B cell (primary cell): ENCODE measurements around the gene RASA3. TPM values are rescaled to one million over a fixed set of nuclear protein-coding genes. Genes with fewer than 3 reads are reported as not detected.

Experiments
- ATAC-seq: fragments of 200-7000 bp; cut with Tn5 transposase; one replicate; pipeline ENCODE4 v1.10.0; 2021; ENCODE audit warnings: low read depth, mild to moderate bottlenecking, moderate number of reproducible peaks, moderate library complexity
- CTCF ChIA-PET: fragments of 350-600 bp; sonication (Branson Sonifier 250); formaldehyde crosslinking; loops from one replicate; lab custom pipeline; 2021; ENCODE audit warnings: antibody characterized with exemption, inconsistent platforms; lab: Charles Lee
- POLR2A ChIA-PET: fragments of 350-600 bp; sonication (Branson Sonifier 250); formaldehyde crosslinking; loops from one replicate; lab custom pipeline; 2021; ENCODE audit warnings: antibody characterized with exemption; lab: Charles Lee
- DNase-seq: peaks from one replicate; pipeline ENCODE4 v3.0.0; 2013
- H2AFZ ChIP-seq: 2 replicates; pipeline ENCODE4 v1.6.1; 2012; ENCODE audit warnings: mild to moderate bottlenecking, low read depth, low read length; ENCODE audit not compliant: insufficient read depth, poor library complexity, severe bottlenecking
- H3K27ac ChIP-seq, 2 donors: 1 replicate in 1 of 2; 2 replicates in 1 of 2; pipeline ENCODE4 v1.5.1; 2012 to 2013; ENCODE audit warnings: low read length in 2 of 2, mild to moderate bottlenecking in 2 of 2, moderate library complexity in 1 of 2
- H3K27me3 ChIP-seq, 4 experiments: fragments of 200-600 bp in 1 of 4; sonication (generic) in 1 of 4; replicated peaks in 1 of 4; 1 replicate in 2 of 4; 2 replicates in 2 of 4; pipeline versions ENCODE4 v1.6.1 to v1.7.0; 2013 to 2016; ENCODE audit warnings: low read length in 3 of 4, mild to moderate bottlenecking in 2 of 4, mixed read lengths in 1 of 4, moderate library complexity in 1 of 4; ENCODE audit not compliant: insufficient read depth in 4 of 4, control insufficient read depth in 3 of 4; ENCODE audit errors: control extremely low read depth in 1 of 4
- H3K36me3 ChIP-seq, 2 experiments: replicated peaks in 1 of 2; 1 replicate in 1 of 2; 2 replicates in 1 of 2; pipeline versions ENCODE4 v1.6.1 to v1.7.1; 2013; ENCODE audit warnings: low read length in 1 of 2; ENCODE audit not compliant: insufficient read depth in 2 of 2, control insufficient read depth in 1 of 2; ENCODE audit errors: control extremely low read depth in 1 of 2, extremely low read depth in 1 of 2
- H3K4me1 ChIP-seq, 2 donors: fragments of 200-600 bp in 1 of 2; sonication (generic) in 1 of 2; 1 replicate in 1 of 2; 2 replicates in 1 of 2; pipeline versions ENCODE4 v1.5.1 to v1.6.1; 2013 to 2017; ENCODE audit warnings: low read length in 2 of 2; ENCODE audit not compliant: control insufficient read depth in 2 of 2, insufficient read depth in 2 of 2
- H3K4me2 ChIP-seq: replicated peaks from 2 replicates; pipeline ENCODE3; 2012; ENCODE audit warnings: mild to moderate bottlenecking, low read depth, low read length; ENCODE audit not compliant: poor library complexity, severe bottlenecking
- H3K4me3 ChIP-seq, 5 experiments: fragments of 200-600 bp in 1 of 5; sonication (generic) in 1 of 5; 1 replicate in 3 of 5; 2 replicates in 2 of 5; pipeline versions ENCODE4 v1.5.1 to v1.7.0; 2011 to 2016; ENCODE audit warnings: low read length in 4 of 5, mild to moderate bottlenecking in 4 of 5, low read depth in 2 of 5, control low read depth in 1 of 5, moderate library complexity in 1 of 5; ENCODE audit not compliant: insufficient read depth in 1 of 5; ENCODE audit errors: control extremely low read depth in 1 of 5, extremely low read depth in 1 of 5
- H3K79me2 ChIP-seq: fragments of 200-600 bp; sonication (generic); one replicate; pipeline ENCODE4 v1.6.0; 2016; ENCODE audit warnings: low read length; ENCODE audit not compliant: control insufficient read depth, insufficient read depth
- H3K9ac ChIP-seq: fragments of 200-600 bp; sonication (generic); 2 replicates; pipeline ENCODE4 v1.6.1; 2017; ENCODE audit warnings: mild to moderate bottlenecking, low read length, moderate library complexity
- H3K9me3 ChIP-seq, 3 donors: one replicate each; pipeline versions ENCODE4 v1.6.1 to v1.7.1; 2013; ENCODE audit warnings: low read length in 2 of 3; ENCODE audit not compliant: control insufficient read depth in 2 of 3, insufficient read depth in 1 of 3; ENCODE audit errors: control extremely low read depth in 1 of 3
- H4K20me1 ChIP-seq: 2 replicates; pipeline ENCODE4 v1.6.0; 2012; ENCODE audit warnings: mild to moderate bottlenecking, low read length; ENCODE audit not compliant: insufficient read depth, control insufficient read depth, poor library complexity, severe bottlenecking
- H3K27ac Mint-ChIP-seq: one replicate; pipeline ENCODE4 v1.8.0; 2021; ENCODE audit warnings: mixed read lengths
- H3K27me3 Mint-ChIP-seq: one replicate; pipeline ENCODE4 v1.8.0; 2021; ENCODE audit warnings: mixed read lengths
- H3K4me1 Mint-ChIP-seq: one replicate; pipeline ENCODE4 v1.8.0; 2021; ENCODE audit warnings: mixed read lengths
- H3K4me3 Mint-ChIP-seq: one replicate; pipeline ENCODE4 v1.8.0; 2021; ENCODE audit warnings: mixed read lengths
- H3K9me3 Mint-ChIP-seq: one replicate; pipeline ENCODE4 v1.8.0; 2022; ENCODE audit warnings: mixed read lengths; ENCODE audit not compliant: insufficient read depth
- CTCF ChIP-seq: fragments of 200-600 bp; IDR thresholded peaks from one replicate; pipeline ENCODE4 v1.8.0; 2022; ENCODE audit warnings: antibody characterized with exemption, mild to moderate bottlenecking
- EZH2 ChIP-seq: IDR thresholded peaks from 2 replicates; pipeline ENCODE4 v1.6.1; 2012; ENCODE audit warnings: borderline replicate concordance, low read depth, mild to moderate bottlenecking, moderate library complexity, low read length; ENCODE audit not compliant: insufficient read depth, poor library complexity, severe bottlenecking
- WGBS: methylation state at CpG from one replicate; pipeline ENCODE4 v1.1.5; 2013; ENCODE audit warnings: missing lambda C conversion rate; ENCODE audit not compliant: insufficient coverage; 5-methylcytosine and 5-hydroxymethylcytosine counted together
- intact Hi-C: fragments of 100-400 bp; cut with micrococcal nuclease; formaldehyde crosslinking; loops from one replicate; pipeline ENCODE4 v1.10.0; 2022
- polyA plus RNA-seq: library from polyadenylated mRNA; depleted of rRNA; stranded (reverse); fragments of >200 nt; gene quantifications from 2 replicates; pipeline ENCODE4 v1.2.3, GENCODE V29; 2012
- total RNA-seq, 2 donors: library from RNA; stranded (reverse); fragments of 120-200 nt in 1 of 2; gene quantifications; 1 replicate in 1 of 2; 2 replicates in 1 of 2; pipeline versions ENCODE4 v1.2.3 to v1.2.4, GENCODE V29; 2013 to 2022

The RASA3 gene
- total and polyA plus RNA-seq, 2 donors (not counting 1 experiment from before 2014, with no cell fraction given), result 54.2 to 87.4 TPM

DNA sequence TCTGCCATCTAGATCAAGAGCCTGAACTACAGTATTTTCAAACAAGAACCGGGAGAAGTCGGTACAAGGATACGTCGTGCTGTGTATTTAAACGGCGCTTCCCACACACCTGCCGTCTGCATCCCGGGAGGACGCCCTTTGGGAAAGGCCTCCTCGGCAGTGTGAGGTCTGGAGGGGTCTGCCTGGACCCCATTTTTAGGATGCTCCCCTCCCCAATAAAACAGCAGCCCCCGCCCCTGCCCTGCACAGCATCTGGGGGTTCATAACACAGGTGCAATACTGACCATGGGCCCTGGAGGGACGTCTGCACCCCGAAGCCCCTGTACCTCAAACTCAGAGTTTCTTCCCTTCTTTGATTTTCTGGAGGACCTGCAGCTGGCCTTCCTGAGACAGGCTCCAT lies 154.4 kb downstream of the RASA3 start:
- no peak for ATAC-seq
- intact Hi-C loops, result no loop called here
- Histone ChIP-seq H3K9me3 (peaks cover 0 to 17% (median 0%) of the 10 kb centered on the region in 3 donors), H4K20me1 (peaks cover 12% of the 10 kb centered on the region), H3K27me3 (no peaks in the 10 kb centered on the region), H3K27ac (no peak overlapping the region), H3K4me2 (no peak overlapping the region), H3K9ac (no peak overlapping the region), H3K4me3 (no peak overlapping the region), H2AFZ (no peak overlapping the region), H3K79me2 (no peaks in the 10 kb centered on the region), H3K4me1 (no peaks in the 10 kb centered on the region), H3K36me3 (peaks cover 0 to 77% of the 10 kb centered on the region in 2 experiments)
- no peak for DNase-seq
- no peaks in the 10 kb centered on the region for H3K9me3 Mint-ChIP-seq
- TF ChIP-seq CTCF (no peak), EZH2 (no peak)
- H3K27ac Mint-ChIP-seq, result no peak overlapping the region
- CTCF ChIA-PET, result no interaction called here
- H3K27me3 Mint-ChIP-seq, result no peaks in the 10 kb centered on the region
- POLR2A ChIA-PET, result no interaction called here
- 97% methylated on average over 11 of the region's 13 CpGs for WGBS
- H3K4me3 Mint-ChIP-seq, result no peak overlapping the region
- H3K4me1 Mint-ChIP-seq, result no peaks in the 10 kb centered on the region

DNA sequence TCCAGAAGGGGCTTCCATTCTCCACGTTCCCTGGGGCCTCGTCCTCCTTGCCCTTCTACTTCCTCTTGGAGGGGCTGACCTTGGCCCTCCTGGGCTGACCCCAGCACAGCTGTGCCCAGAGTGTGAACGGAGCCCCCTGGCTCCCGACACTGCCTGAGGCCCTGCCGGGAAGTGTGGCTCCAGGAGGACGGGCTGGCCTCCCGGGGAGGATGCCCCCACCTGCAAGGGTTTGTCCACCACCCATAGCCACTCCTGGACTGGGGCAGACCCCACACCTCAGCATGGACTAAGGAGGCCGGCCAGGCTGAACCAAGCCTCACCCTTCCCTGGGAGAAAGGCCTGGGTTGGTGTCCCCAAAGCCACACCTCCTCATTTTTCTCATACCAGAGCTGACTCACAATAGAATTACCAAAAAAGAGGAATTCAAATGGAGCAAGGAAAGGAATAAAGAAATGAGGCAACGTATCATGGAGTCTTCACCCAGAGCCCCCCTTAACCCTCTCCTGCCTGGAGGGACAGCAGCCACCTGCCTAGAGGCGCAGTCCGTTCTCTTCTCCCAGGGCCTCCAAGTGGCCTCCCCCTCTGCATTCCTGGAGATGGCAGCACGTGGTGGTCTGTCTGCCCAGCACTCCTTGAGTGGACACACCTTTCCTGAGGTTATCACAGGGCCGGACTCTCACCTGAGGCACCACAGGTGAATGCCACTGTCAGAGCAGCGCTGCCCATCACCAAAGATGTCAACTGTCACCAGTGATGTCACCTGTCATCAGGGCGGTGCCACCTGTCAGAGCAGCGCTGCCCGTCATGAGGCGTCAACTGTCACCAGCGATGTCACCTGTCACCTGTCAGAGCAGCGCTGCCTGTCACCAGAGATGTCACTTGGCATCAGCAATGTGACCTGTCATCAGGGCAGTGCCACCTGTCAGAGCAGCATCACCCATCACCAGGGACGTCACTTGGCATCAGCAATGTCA lies 155.4 kb downstream of the RASA3 start:
- Mint-ChIP-seq H3K4me1 (no peaks in the 10 kb centered on the region), H3K27ac (no peak overlapping the region), H3K27me3 (no peaks in the 10 kb centered on the region), H3K9me3 (no peaks in the 10 kb centered on the region), H3K4me3 (no peak overlapping the region)
- no peaks in the 10 kb centered on the region for H3K79me2 ChIP-seq
- 94% methylated on average over 20 of the region's 21 CpGs for WGBS
- ATAC-seq (no peak), DNase-seq (no peak)
- H3K4me1 ChIP-seq, result no peaks in the 10 kb centered on the region
- ChIA-PET POLR2A (no interaction called here), CTCF (no interaction called here)
- H3K27me3 ChIP-seq, result no peaks in the 10 kb centered on the region
- intact Hi-C loops, result no loop called here
- no peak overlapping the region for H3K4me3 ChIP-seq
- TF ChIP-seq EZH2 (no peak), CTCF (no peak)
- no peak overlapping the region for H3K27ac ChIP-seq
- peaks cover 12% of the 10 kb centered on the region for H4K20me1 ChIP-seq
- H3K36me3 ChIP-seq, result peaks cover 0 to 69% of the 10 kb centered on the region in 2 experiments
- H2AFZ ChIP-seq, result no peak overlapping the region
- no peak overlapping the region for H3K4me2 ChIP-seq
- peaks cover 0 to 16% (median 0%) of the 10 kb centered on the region in 3 donors for H3K9me3 ChIP-seq
- no peak overlapping the region for H3K9ac ChIP-seq
